Gastrocnemius medialis (tissue), 4 donors: ENCODE data around the gene CERS6. TPM values are rescaled to one million over a fixed set of nuclear protein-coding genes. Genes with fewer than 3 reads are reported as not detected.
"Not testable (repeated sequence)": the region's sequence is repeated elsewhere in the genome, so short reads cannot be mapped to it uniquely, and the experiment has no call there.

Experiments
- ATAC-seq, 2 donors: fragments of 150-250 bp; one replicate each; pipeline ENCODE4 v1.9.1; 2016
- DNase-seq, 2 donors: peaks; one replicate each; pipeline ENCODE4 v3.0.0-alpha.2; 2019
- H3K27ac ChIP-seq, 4 donors: fragments of 200-600 bp; sonication (generic); 1 replicate in 1 of 4; 2 replicates in 3 of 4; pipeline ENCODE4 v1.5.1; 2016 to 2018; ENCODE audit warnings: mild to moderate bottlenecking in 2 of 4, moderate library complexity in 1 of 4
- H3K27me3 ChIP-seq, 3 donors: fragments of 200-600 bp; sonication (generic) in 2 of 3; 1 replicate in 1 of 3; 2 replicates in 2 of 3; pipeline versions ENCODE4 v1.5.1 to v1.6.0; 2016 to 2019; ENCODE audit warnings: mild to moderate bottlenecking in 1 of 3, moderate library complexity in 1 of 3
- H3K36me3 ChIP-seq, 2 donors: fragments of 200-600 bp; sonication (generic) in 1 of 2; one replicate each; pipeline ENCODE4 v1.5.1; 2017 to 2018
- H3K4me1 ChIP-seq, 2 donors: fragments of 200-600 bp; sonication (generic) in 1 of 2; one replicate each; pipeline ENCODE4 v1.5.1; 2016 to 2017; ENCODE audit warnings: mild to moderate bottlenecking in 2 of 2
- H3K4me3 ChIP-seq, 4 donors: fragments of 200-600 bp; sonication (generic) in 3 of 4; 1 replicate in 1 of 4; 2 replicates in 3 of 4; pipeline ENCODE4 v1.5.1; 2016 to 2019; ENCODE audit warnings: mild to moderate bottlenecking in 2 of 4
- H3K9me3 ChIP-seq, 3 donors: fragments of 200-600 bp; sonication (generic) in 2 of 3; 1 replicate in 1 of 3; 2 replicates in 2 of 3; pipeline ENCODE4 v1.5.1; 2016 to 2019
- CTCF ChIP-seq, 5 experiments: fragments of 450-650 bp in 3 of 5; fragments of 200-600 bp in 2 of 5; sonication (generic) in 2 of 5; IDR thresholded peaks in 4 of 5; conservative IDR thresholded peaks in 1 of 5; 1 replicate in 4 of 5; 2 replicates in 1 of 5; pipeline ENCODE4 v1.5.1; 2016 to 2019; ENCODE audit warnings: antibody characterized with exemption in 5 of 5, mild to moderate bottlenecking in 3 of 5, moderate library complexity in 3 of 5
- POLR2A ChIP-seq, 2 donors: fragments of 450-650 bp; IDR thresholded peaks; one replicate each; pipeline ENCODE4 v1.6.1; 2017; ENCODE audit warnings: antibody characterized with exemption in 2 of 2, mild to moderate bottlenecking in 2 of 2, moderate library complexity in 2 of 2
- in situ Hi-C, 4 donors: fragments of 200-750 bp; cut with MboI; loops; one replicate each; pipeline versions ENCODE4 v1.15.0 to v1.8.0; 2017; ENCODE audit warnings: low sequenced_read_pairs in 4 of 4
- intact Hi-C: fragments of 100-400 bp; cut with DNase I; formaldehyde crosslinking; loops from one replicate; pipeline ENCODE4 v1.15.1; 2023; ENCODE audit warnings: low total_unique reads
- total RNA-seq, 4 donors: library from RNA; depleted of rRNA; stranded (reverse); fragments of >200 nt; gene quantifications; one replicate each; pipeline versions ENCODE4 v1.1.0 to v1.2.3, GENCODE V29; 2016

Gene CERS6
- total RNA-seq, 4 donors from 2014 or later, result 11.9 to 18.0 (median 14.7) TPM

GRCh38 chr2:168486477-168486876 lies 30.4 kb downstream of the CERS6 start:
- intact Hi-C loops, result no loop called here
- in situ Hi-C loops, result no loop called here

GRCh38 chr2:168490015-168490874 lies 34.2 kb downstream of the CERS6 start:
- no peak for TF ChIP-seq CTCF (IDR thresholded peaks at IDR 0.05 in 4 of 5, conservative IDR thresholded peaks at IDR 0.05 in 1 of 5)
- TF ChIP-seq POLR2A (IDR thresholded peaks at IDR 0.05), result no peak
- peak; percentile 94 to 99 for ATAC-seq

More at GRCh38 chr2:168486477-168486876, 30.4 kb downstream of the CERS6 start:
- Histone ChIP-seq H3K4me3 (no peak overlapping the region), H3K27me3 (no peaks in the 10 kb centered on the region), H3K4me1 (peaks cover 24 to 53% of the 10 kb centered on the region in 2 donors), H3K9me3 (no peaks in the 10 kb centered on the region), H3K36me3 (no peaks in the 10 kb centered on the region), H3K27ac (no peak overlapping the region)
- ATAC-seq (no peak), DNase-seq (no peak)
- TF ChIP-seq POLR2A (IDR thresholded peaks at IDR 0.05) (no peak), CTCF (IDR thresholded peaks at IDR 0.05 in 4 of 5, conservative IDR thresholded peaks at IDR 0.05 in 1 of 5) (no peak)

GRCh38 chr2:168490946-168491605 lies 35.0 kb downstream of the CERS6 start:
- no peaks in the 10 kb centered on the region for H3K9me3 ChIP-seq
- H3K27ac ChIP-seq, result peak overlapping the region; percentile 44 to 77 (median 61)
- ATAC-seq (peak in 1 of 2 donors; percentile 34), DNase-seq (no peak)
- TF ChIP-seq CTCF (IDR thresholded peaks at IDR 0.05 in 4 of 5, conservative IDR thresholded peaks at IDR 0.05 in 1 of 5), result no peak
- TF ChIP-seq POLR2A (IDR thresholded peaks at IDR 0.05), result no peak
- H3K4me3 ChIP-seq, result peak overlapping the region in 1 of 4 donors; percentile 6
- no peaks in the 10 kb centered on the region for H3K27me3 ChIP-seq
- intact Hi-C loops (no loop called here), in situ Hi-C loops (no loop called here)
- H3K4me1 ChIP-seq, result peaks cover 13 to 23% of the 10 kb centered on the region in 2 donors
- no peaks in the 10 kb centered on the region for H3K36me3 ChIP-seq

More at GRCh38 chr2:168490015-168490874, 34.2 kb downstream of the CERS6 start:
- H3K36me3 ChIP-seq, result no peaks in the 10 kb centered on the region
- H3K4me3 ChIP-seq, result peak overlapping the region in 2 of 4 donors; percentile 3 to 6
- peak; percentile 41 for DNase-seq
- peaks cover 13 to 23% of the 10 kb centered on the region in 2 donors for H3K4me1 ChIP-seq
- intact Hi-C loops, result no loop called here
- in situ Hi-C loops, result no loop called here
- no peaks in the 10 kb centered on the region for H3K9me3 ChIP-seq
- H3K27me3 ChIP-seq, result no peaks in the 10 kb centered on the region
- peak overlapping the region; percentile 44 to 77 (median 61) for H3K27ac ChIP-seq

GRCh38 chr2:168491728-168492127 lies 35.7 kb downstream of the CERS6 start:
- H3K27ac ChIP-seq, H3K36me3 ChIP-seq, H3K27me3 ChIP-seq, ATAC-seq, H3K4me3 ChIP-seq, DNase-seq, H3K9me3 ChIP-seq, in situ Hi-C loops, intact Hi-C loops: not testable (repeated sequence)
- peaks cover 13 to 23% of the 10 kb centered on the region in 2 donors for H3K4me1 ChIP-seq

- H3K27ac ChIP-seq, DNase-seq, H3K27me3 ChIP-seq, H3K9me3 ChIP-seq, H3K4me3 ChIP-seq, in situ Hi-C loops, intact Hi-C loops, H3K36me3 ChIP-seq, ATAC-seq: not testable (repeated sequence)
- peaks cover 13 to 23% of the 10 kb centered on the region in 2 donors for H3K4me1 ChIP-seq
Measured at GRCh38 chr2:168493219-168493618, 37.1 kb downstream of the CERS6 start.
